GM12892 (cell line): ENCODE data around the gene CPLX1.

ENCODE experiments used
- POLR2A ChIP-seq: IDR thresholded peaks from 2 replicates; pipeline ENCODE4 v1.6.1; 2011; ENCODE audit warnings: low read depth, low read length, control low read depth
- POLR2AphosphoS5 ChIP-seq: IDR thresholded peaks from 2 replicates; pipeline ENCODE4 v1.6.1; 2011; ENCODE audit warnings: low read depth, low read length, control low read depth

DNA sequence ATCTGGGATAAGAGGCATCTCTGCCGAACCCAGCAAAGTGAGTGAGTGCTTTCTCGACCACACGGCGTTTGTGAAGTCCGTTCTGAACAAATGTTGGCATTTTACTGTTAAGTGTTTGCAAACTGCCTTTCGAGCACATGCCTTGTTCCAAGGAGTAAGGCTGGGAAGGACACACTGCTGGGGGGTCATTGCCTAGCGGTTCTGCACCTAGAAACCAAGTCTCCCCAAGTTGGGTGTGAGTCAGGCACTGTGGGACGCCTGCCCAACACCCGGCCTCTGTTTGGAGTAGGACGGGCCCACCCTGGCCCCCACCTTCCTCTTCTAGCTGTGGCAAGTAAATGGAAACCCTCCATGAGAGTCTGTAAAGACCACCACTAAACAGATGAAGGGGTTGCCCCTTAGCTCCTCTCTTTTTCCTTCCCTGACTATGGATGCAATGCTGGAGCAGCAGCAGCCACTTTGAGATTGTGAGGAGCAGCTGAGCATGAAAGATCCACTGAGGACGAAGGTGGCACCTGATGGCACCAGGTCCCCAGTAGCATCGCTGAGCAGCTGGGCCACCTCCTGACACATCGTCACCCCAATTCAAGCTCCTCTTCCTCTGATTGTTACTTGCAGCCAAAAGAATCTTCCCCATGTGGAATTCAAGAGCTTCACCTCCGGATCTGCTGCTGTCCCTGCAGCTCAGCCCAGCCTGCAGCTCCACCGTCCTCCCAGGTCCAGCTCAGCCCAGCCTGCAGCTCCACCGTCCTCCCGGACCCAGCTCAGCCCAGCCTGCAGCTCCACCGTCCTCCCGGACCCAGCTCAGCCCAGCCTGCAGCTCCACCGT, 6.3 kb downstream of the CPLX1 start:
- TF ChIP-seq POLR2AphosphoS5 (no peak), POLR2A (no peak)
